ENCODE measurements around the gene EIF4EBP3.

- TF ChIP-seq TAF1 (IDR thresholded peaks at IDR 0.05; ENCODE audit: borderline replicate concordance, low read depth, low read length) (no peak), POLR2A (IDR thresholded peaks at IDR 0.05; ENCODE audit: low read depth, low read length) (no peak), POLR2AphosphoS5 (IDR thresholded peaks at IDR 0.05; ENCODE audit: low read depth, low read length) (no peak)
Measured at GRCh38 chr5:140566665-140567064, 19.2 kb downstream of the EIF4EBP3 start.
